ENCODE results near the gene FLII. TPM values are rescaled to one million over a fixed set of nuclear protein-coding genes. Genes with fewer than 3 reads are reported as not detected.

The FLII gene
- total RNA-seq, 6 experiments from 2014 or later, result 347 to 472 (median 438) TPM

GRCh38 chr17:18270046-18270931 is 11.8 kb upstream of the FLII start:
- no peak overlapping the region for H3K27ac Mint-ChIP-seq
- peaks cover 9% of the 10 kb centered on the region; the same call in 1 of the 2 replicates for H3K4me1 Mint-ChIP-seq (ENCODE audit: low read depth)
- peaks cover 10% of the 10 kb centered on the region; the same call in 1 of the 2 replicates for H3K36me3 Mint-ChIP-seq (ENCODE audit: low read depth)
- no peak for DNase-seq
- no peaks in the 10 kb centered on the region for H3K9me3 Mint-ChIP-seq
- H3K4me3 Mint-ChIP-seq, result no peak overlapping the region
- no peak for TF ChIP-seq CTCF (IDR thresholded peaks at IDR 0.05)
- H3K27me3 Mint-ChIP-seq (ENCODE audit: insufficient read depth), result no peaks in the 10 kb centered on the region; the same call in 1 of the 2 replicates

GRCh38 chr17:18267927-18268711 is 9.6 kb upstream of the FLII start:
- H3K4me3 Mint-ChIP-seq, result no peak overlapping the region

GRCh38 chr17:18267366-18267765 is 8.8 kb upstream of the FLII start:
- peaks cover 9% of the 10 kb centered on the region; the same call in 1 of the 2 replicates for H3K4me1 Mint-ChIP-seq (ENCODE audit: low read depth)
- no peaks in the 10 kb centered on the region for H3K9me3 Mint-ChIP-seq

More at GRCh38 chr17:18267927-18268711, 9.6 kb upstream of the FLII start:
- H3K27ac Mint-ChIP-seq, result no peak overlapping the region
- no peaks in the 10 kb centered on the region; the same call in 1 of the 2 replicates for H3K27me3 Mint-ChIP-seq (ENCODE audit: insufficient read depth)
- H3K36me3 Mint-ChIP-seq (ENCODE audit: low read depth), result peaks cover 10% of the 10 kb centered on the region; the same call in 1 of the 2 replicates
- no peaks in the 10 kb centered on the region for H3K9me3 Mint-ChIP-seq
- peaks cover 9% of the 10 kb centered on the region; the same call in 1 of the 2 replicates for H3K4me1 Mint-ChIP-seq (ENCODE audit: low read depth)
- TF ChIP-seq CTCF (IDR thresholded peaks at IDR 0.05), result no peak
- no peak for DNase-seq

GRCh38 chr17:18263885-18264682 is 5.5 kb upstream of the FLII start:
- Mint-ChIP-seq H3K9me3 (no peaks in the 10 kb centered on the region), H3K4me3 (no peak overlapping the region), H3K36me3 (ENCODE audit: low read depth) (peaks cover 5% of the 10 kb centered on the region; the same call in 1 of the 2 replicates), H3K4me1 (ENCODE audit: low read depth) (peaks cover 29% of the 10 kb centered on the region), H3K27me3 (ENCODE audit: insufficient read depth) (no peaks in the 10 kb centered on the region), H3K27ac (no peak overlapping the region)
- no peak for TF ChIP-seq CTCF (IDR thresholded peaks at IDR 0.05)
- no peak for DNase-seq

More at GRCh38 chr17:18267366-18267765, 8.8 kb upstream of the FLII start:
- H3K4me3 Mint-ChIP-seq, result no peak overlapping the region
- H3K27ac Mint-ChIP-seq, result no peak overlapping the region
- no peak for DNase-seq
- TF ChIP-seq CTCF (IDR thresholded peaks at IDR 0.05), result no peak
- peaks cover 10% of the 10 kb centered on the region; the same call in 1 of the 2 replicates for H3K36me3 Mint-ChIP-seq (ENCODE audit: low read depth)
- H3K27me3 Mint-ChIP-seq (ENCODE audit: insufficient read depth), result no peaks in the 10 kb centered on the region; the same call in 1 of the 2 replicates

- no peak overlapping the region for H3K27ac Mint-ChIP-seq
- TF ChIP-seq CTCF (IDR thresholded peaks at IDR 0.05), result no peak
- H3K36me3 Mint-ChIP-seq (ENCODE audit: low read depth), result peaks cover 5% of the 10 kb centered on the region; the same call in 1 of the 2 replicates
- H3K4me3 Mint-ChIP-seq, result no peak overlapping the region
- no peaks in the 10 kb centered on the region for H3K9me3 Mint-ChIP-seq
- H3K4me1 Mint-ChIP-seq (ENCODE audit: low read depth), result peaks cover 26% of the 10 kb centered on the region
- no peaks in the 10 kb centered on the region for H3K27me3 Mint-ChIP-seq (ENCODE audit: insufficient read depth)
- DNase-seq, result no peak
Observed at GRCh38 chr17:18262641-18263040, 4.1 kb upstream of the FLII start.
